ENCODE results near the gene OSBP.
"Not testable (repeated sequence)": the region's sequence is repeated elsewhere in the genome, so short reads cannot be mapped to it uniquely, and the experiment has no call there.

Gene OSBP

GRCh38 chr11:59556115-59556916 lies 59.3 kb downstream of the OSBP start:
- peak in 48 of 56 donors; percentile 7 to 81 (median 41) for DNase-seq

DNA sequence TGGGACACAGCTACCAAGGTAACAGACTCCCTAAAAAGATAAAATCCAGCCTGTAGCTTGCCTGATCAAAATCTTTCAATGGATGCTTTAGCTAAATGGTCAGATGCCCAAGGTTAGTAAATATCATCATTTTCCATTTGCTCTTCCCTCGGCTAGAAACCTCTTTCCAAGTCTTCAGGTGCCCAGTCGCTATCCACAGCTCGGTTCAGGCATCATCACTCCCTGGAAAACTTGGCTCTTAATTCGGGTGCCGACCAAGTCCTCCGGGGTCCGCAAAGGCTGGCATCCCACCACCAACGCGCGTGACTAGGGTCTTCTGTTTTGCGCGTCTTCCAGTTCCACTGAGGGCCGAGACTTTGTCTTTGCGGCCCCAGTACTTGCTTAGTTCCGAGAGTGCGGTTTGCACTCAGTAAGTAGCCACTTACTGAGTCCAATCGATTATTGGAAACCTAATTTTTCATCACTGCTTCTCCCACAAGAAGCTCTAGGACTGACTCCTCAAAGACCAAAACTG lies 59.9 kb downstream of the OSBP start:
- peak in 3 of 56 donors; percentile 20 to 49 (median 37) for DNase-seq

DNA sequence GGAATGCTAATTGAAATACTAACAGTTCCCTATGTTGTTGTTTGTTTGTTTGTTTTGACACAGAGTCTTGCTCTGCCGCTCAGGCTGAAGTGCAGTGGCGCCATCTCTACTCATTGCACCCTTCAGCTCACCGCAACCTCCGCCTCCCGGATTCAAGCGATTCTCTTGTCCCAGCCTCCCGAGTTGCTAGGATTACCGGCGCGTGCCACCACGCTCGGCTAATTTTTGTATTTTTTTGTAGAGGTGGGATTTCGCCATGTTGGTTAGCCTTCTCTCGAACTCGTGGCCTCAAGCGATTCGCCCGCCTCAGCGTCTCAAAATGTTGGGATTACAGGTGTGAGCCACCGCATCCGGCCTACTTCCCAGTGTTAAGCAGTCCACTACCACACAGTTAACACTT lies 62.3 kb downstream of the OSBP start:
- no peak for DNase-seq

DNA sequence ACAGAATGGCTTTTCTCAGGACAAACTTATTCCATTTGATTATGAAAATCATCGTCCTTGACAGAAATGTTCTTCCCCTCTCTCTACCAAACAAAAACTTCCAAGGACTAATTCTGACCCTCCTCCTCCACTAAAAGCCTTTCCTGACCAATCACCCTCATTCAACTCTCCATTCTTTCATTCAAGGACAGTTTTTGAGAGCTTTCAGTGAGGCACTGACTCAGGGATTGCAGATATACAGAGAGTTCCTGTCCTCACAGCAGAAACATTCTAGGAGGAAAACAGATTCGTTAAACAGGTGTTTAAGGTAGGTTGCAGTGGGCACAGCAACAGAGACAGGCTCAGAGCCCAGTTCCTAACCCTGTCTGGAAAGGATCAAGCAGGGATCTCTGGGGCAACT lies 62.7 kb downstream of the OSBP start:
- no peak for DNase-seq

GRCh38 chr11:59551659-59552521 lies 63.7 kb downstream of the OSBP start:
- DNase-seq = peak in 14 of 56 donors; percentile 7 to 65 (median 14)

DNA sequence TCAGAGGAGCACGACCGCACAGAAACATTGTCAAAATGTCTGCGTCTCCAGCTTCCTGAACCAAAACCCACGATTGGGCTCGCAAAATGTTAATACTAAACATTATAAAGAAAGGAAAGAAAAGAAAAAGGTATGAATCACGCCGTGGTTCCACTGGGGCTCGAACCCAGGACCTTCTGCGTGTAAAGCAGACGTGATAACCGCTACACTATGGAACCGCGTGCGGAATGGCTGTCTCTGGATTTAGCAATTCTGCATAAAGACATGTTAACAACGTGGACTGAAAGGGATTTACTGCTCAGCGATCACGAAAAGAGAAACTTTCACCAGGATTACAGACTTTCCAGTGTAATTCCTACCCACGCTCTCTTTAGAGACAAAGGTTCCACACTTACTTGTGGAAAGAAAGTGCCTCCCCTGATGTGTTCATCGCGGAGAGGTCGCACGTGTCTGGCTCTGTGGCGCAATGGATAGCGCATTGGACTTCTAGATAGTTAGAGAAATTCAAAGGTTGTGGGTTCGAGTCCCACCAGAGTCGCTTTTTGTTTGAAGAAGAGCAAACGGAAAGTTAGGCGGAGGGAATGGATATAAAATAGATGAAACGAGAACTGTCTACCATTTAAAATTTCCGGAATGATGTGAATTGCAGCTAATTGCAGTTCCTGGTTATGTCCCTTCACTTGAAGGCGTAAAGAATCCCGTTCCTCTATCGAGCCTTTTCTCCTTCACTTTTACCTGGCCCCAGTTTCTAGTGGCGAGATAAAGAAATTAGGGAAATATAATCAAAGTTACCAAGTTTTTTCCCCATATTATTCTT lies 64.5 kb downstream of the OSBP start:
- peak in 51 of 56 donors; percentile 17 to 89 (median 63) for DNase-seq

GRCh38 chr11:59550368-59550841 lies 65.2 kb downstream of the OSBP start:
- DNase-seq = peak in 54 of 56 donors; percentile 9 to 86 (median 65)

- no peak for DNase-seq
Observed at GRCh38 chr11:59548309-59548656, 67.3 kb downstream of the OSBP start.

DNA sequence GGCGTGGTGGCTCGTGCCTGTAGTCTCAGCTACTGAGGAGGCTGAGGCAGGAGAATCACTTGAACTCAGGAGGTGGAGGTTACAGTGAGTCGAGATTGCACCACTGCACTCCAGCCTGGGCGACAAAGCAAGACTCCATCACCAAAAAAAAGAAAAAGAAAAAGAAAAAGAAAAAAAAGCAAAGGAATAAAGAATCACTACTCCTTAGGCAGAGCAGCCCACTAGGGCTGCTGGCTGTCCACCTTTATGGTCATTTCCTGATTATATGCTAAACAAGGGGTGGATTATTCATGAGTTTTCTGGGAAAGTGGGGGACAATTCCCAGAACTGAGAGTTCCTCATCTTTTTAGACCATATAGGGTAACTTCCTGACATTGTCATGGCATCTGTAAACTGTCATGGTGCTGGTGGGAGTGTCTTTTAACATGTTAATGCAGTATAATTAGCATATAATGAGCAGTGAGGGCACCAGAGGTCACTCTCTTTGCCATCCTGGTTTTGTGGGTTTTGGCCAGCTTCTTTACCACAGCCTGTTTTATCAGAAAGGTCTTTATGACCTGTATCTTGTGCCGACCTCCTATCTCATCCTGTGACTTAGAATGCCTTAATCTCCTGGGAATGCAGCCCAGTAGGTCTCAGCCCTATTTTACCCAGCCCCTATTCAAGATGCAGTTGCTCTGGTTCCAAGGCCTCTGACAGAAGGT lies 67.8 kb downstream of the OSBP start:
- DNase-seq = not testable (repeated sequence)

DNA sequence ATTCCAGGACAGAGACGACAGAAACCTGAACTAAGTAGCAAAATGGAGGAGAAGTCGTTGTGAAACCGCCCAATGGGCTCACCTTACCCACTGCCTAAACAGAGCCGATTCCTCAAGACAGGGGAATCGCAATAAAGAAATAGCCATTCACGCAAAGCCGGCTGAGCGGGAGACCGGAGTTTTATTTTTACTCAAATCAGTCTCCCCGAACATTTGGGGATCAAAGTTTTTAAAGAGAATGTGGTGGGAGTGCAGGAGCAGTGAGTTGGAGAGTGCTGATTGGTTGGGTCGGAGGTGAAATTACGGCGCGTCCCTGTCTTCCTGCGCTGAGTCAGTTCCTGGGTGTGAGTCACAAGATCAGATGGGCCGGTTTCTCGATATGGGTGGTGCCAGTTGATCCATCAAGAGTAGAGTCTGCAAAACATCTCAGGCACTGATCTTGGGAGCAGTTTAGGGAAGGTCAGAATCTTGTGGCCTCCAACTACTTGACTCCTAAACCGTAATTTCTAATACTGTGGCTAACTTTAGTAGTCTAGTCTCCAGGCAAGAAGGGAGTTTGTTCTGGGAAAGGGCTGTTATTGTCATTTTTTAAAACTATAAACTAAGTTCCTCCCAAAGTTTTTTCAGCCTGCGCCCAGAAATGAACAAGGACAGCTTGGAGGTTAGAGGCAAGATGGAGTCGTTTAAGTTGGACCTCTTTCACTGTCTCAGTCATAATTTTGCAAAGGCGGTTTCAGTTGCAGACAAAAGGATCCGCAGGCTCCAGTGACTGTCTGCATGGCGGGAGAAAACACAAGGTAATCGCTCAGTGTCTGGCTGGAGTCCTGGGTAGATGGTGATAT lies 70.2 kb downstream of the OSBP start:
- no peak for DNase-seq

DNA sequence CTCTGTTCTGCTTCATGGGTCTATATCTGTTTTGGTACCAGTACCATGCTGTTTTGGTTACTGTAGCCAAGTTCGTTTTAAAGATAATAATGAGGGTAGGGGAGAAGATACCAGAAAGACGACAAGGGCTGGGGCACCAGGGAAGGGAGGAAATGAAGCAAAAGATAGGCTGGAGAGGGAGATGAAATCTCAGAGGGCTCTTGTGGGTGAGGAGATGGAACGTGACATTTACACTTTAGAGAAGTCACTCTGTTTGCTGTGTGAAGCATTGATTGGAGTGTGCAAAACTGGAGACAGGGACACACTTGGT lies 70.8 kb downstream of the OSBP start:
- DNase-seq = no peak

DNA sequence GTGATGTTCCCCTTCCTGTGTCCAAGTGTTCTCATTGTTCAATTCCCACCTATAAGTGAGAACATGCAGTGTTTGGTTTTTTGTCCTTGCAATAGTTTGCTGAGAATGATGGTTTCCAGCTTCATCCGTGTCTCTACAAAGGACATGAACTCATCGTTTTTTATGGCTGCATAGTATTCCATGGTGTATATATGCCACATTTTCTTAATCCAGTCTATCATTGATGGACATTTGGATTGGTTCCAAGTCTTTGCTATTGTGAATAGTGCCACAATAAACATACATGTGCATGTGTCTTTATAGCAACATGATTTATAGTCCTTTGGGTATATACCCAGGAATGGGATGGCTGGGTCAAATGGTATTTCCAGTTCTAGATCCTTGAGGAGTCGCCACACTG lies 71.9 kb downstream of the OSBP start:
- DNase-seq = not testable (repeated sequence)

- no peak for DNase-seq
Observed at GRCh38 chr11:59542142-59542810, 73.3 kb downstream of the OSBP start.

DNA sequence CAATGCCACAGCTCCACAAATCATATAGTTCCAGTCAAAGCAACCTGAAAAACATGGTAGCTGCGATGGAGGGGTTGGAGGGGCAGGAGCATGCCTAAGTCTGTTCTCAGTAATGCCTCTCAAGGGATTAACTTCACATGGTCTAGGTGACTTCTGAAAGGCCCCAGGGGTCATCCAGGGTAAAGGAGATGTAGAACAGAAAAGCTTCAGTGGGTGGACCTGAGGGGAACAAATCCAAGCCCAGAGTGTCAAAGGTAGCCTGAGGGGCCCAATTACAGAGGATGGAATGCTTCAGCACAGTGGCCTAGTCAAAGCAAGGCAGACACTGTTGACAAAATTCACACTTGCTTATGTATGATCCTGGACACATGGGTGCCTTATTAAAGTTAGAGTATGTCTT lies 80.9 kb downstream of the OSBP start:
- no peak for DNase-seq

DNA sequence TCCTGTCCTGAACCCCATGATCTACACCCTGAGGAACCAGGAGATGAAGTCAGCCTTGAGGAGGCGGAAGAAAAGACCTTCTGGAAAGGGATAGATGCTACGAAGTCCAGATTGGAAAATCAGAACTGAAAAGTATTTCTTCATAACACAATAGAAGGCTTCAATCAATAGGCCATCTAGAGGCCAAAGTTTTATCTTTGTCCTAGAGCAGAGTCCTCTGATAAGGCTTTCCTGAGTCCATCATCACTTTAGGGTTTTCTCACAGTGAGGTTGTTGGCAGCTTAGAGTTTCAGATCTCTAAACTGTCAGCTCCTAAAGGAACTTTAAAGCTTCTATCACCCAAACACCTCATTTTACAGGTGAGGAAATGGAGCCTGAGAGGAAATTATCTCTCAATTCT lies 83.0 kb downstream of the OSBP start:
- DNase-seq = no peak

DNA sequence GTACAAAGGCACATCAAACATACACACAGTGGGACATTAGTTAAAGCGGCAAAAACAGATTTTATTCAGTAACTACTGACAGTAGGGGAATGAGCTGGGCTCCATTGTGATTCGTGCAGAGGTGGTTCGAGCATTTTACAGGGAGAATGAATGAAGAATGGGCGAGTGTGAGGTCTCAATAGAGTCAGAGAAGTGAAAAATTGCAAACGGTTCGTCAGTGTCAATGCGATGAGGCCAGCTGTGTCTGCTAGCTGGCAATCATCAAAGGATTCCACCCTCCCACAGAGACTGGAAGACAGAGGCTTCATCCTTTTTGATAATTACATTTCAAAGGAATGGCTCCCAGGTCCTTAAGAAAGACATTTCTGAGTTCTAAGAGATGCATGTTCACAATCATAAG lies 86.9 kb downstream of the OSBP start:
- DNase-seq = no peak
